Measurements from ENCODE around the gene RAB44. TPM values are rescaled to one million over a fixed set of nuclear protein-coding genes. Genes with fewer than 3 reads are reported as not detected.

Gene RAB44
- total RNA-seq, 4 donors from 2014 or later = 0.14 to 1.1 (median 0.46) TPM

GRCh38 chr6:36756786-36757185 is 59.2 kb downstream of the RAB44 start:
- no peak overlapping the region for H3K4me3 ChIP-seq
- no peaks in the 10 kb centered on the region for H3K27me3 ChIP-seq
- no peaks in the 10 kb centered on the region for H3K9me3 ChIP-seq
- peaks cover 18 to 78% (median 41%) of the 10 kb centered on the region in 4 donors for H3K4me1 ChIP-seq
- peak overlapping the region; percentile 43 to 79 (median 60) for H3K27ac ChIP-seq
- DNase-seq = no peak
- H3K36me3 ChIP-seq = no peaks in the 10 kb centered on the region
- in situ Hi-C loops (cut with MboI; ENCODE audit: low pct_ligation_motif_present in 1 of 4, low pct_unique_long_range_greater_than_20kb in 1 of 4, low sequenced_read_pairs in 3 of 4) = loop anchor here (10.0 to 25.0 kb wide), 5 partner anchors 132 to 456 kb away; partner anchors contain the start of gene FGD2 (in 1 of the 4)
- 54 to 75% methylated on average over 5 to 8 of the region's 8 CpGs for WGBS, 2 donors (ENCODE audit: low coverage in 1 of 2)
- intact Hi-C loops (cut with DNase I; ENCODE audit: low total_unique reads) = loop anchor here (5.0 to 10.0 kb wide), 2 partner anchors 72 to 139 kb away; no protein-coding TSS in a partner anchor
- TF ChIP-seq POLR2A (IDR thresholded peaks at IDR 0.05) = no peak
- TF ChIP-seq EP300 (IDR thresholded peaks at IDR 0.05; ENCODE audit: low read depth) = no peak
- no peak for TF ChIP-seq POLR2AphosphoS5 (IDR thresholded peaks at IDR 0.05)
- TF ChIP-seq CTCF (IDR thresholded peaks at IDR 0.05) = no peak

- in situ Hi-C loops (cut with MboI; ENCODE audit: low pct_ligation_motif_present in 1 of 4, low pct_unique_long_range_greater_than_20kb in 1 of 4, low sequenced_read_pairs in 3 of 4) (loop anchor here (10.0 to 25.0 kb wide), 5 partner anchors 132 to 455 kb away; partner anchors contain the start of gene FGD2 (in 1 of the 4)), intact Hi-C loops (cut with DNase I; ENCODE audit: low total_unique reads) (loop anchor here (5.0 to 10.0 kb wide), 2 partner anchors 72 to 140 kb away; no protein-coding TSS in a partner anchor)
- peak; percentile 58 for DNase-seq
- no peaks in the 10 kb centered on the region for H3K9me3 ChIP-seq
- TF ChIP-seq POLR2AphosphoS5 (IDR thresholded peaks at IDR 0.05) (no peak), EP300 (IDR thresholded peaks at IDR 0.05; ENCODE audit: low read depth) (no peak), CTCF (IDR thresholded peaks at IDR 0.05) (no peak), POLR2A (IDR thresholded peaks at IDR 0.05) (no peak)
- H3K27me3 ChIP-seq = no peaks in the 10 kb centered on the region
- peak overlapping the region; percentile 43 to 79 (median 60) for H3K27ac ChIP-seq
- no peaks in the 10 kb centered on the region for H3K36me3 ChIP-seq
- H3K4me1 ChIP-seq = peaks cover 14 to 74% (median 36%) of the 10 kb centered on the region in 4 donors
- H3K4me3 ChIP-seq = no peak overlapping the region
- 61% methylated on average over 4 of the region's 4 CpGs; no CpG with 5 or more reads in 1 of the 2 donors for WGBS, 2 donors (ENCODE audit: low coverage in 1 of 2)
Observed at GRCh38 chr6:36757206-36757605, 59.6 kb downstream of the RAB44 start.

GRCh38 chr6:36757943-36758508 is 60.4 kb downstream of the RAB44 start:
- in situ Hi-C loops (cut with MboI; ENCODE audit: low pct_ligation_motif_present in 1 of 4, low pct_unique_long_range_greater_than_20kb in 1 of 4, low sequenced_read_pairs in 3 of 4) = loop anchor here (10.0 to 25.0 kb wide), 5 partner anchors 133 to 454 kb away; partner anchors contain the start of gene FGD2 (in 1 of the 4)
- no peaks in the 10 kb centered on the region for H3K9me3 ChIP-seq
- no peak for TF ChIP-seq CTCF (IDR thresholded peaks at IDR 0.05)
- TF ChIP-seq POLR2A (IDR thresholded peaks at IDR 0.05) = no peak
- TF ChIP-seq EP300 (IDR thresholded peaks at IDR 0.05; ENCODE audit: low read depth) = no peak
- TF ChIP-seq POLR2AphosphoS5 (IDR thresholded peaks at IDR 0.05) = no peak
- H3K27ac ChIP-seq = peak overlapping the region; percentile 43 to 79 (median 60)
- no peaks in the 10 kb centered on the region for H3K36me3 ChIP-seq
- WGBS, 2 donors (ENCODE audit: low coverage in 1 of 2) = 78 to 97% methylated on average over 4 to 6 of the region's 6 CpGs
- H3K4me1 ChIP-seq = peaks cover 6 to 66% (median 28%) of the 10 kb centered on the region in 4 donors
- intact Hi-C loops (cut with DNase I; ENCODE audit: low total_unique reads) = loop anchor here (5.0 to 10.0 kb wide), 2 partner anchors 73 to 141 kb away; no protein-coding TSS in a partner anchor
- H3K27me3 ChIP-seq = no peaks in the 10 kb centered on the region
- DNase-seq = no peak
- no peak overlapping the region for H3K4me3 ChIP-seq

GRCh38 chr6:36758516-36759147 is 61.0 kb downstream of the RAB44 start:
- Histone ChIP-seq H3K27me3 (no peaks in the 10 kb centered on the region), H3K4me3 (no peak overlapping the region), H3K36me3 (no peaks in the 10 kb centered on the region), H3K27ac (peak overlapping the region; percentile 22 to 63 (median 31)), H3K9me3 (no peaks in the 10 kb centered on the region), H3K4me1 (peaks cover 6 to 59% (median 23%) of the 10 kb centered on the region in 4 donors)
- WGBS, 2 donors (ENCODE audit: low coverage in 1 of 2) = 49% methylated on average over 15 of the region's 15 CpGs; no CpG with 5 or more reads in 1 of the 2 donors
- TF ChIP-seq CTCF (IDR thresholded peaks at IDR 0.05) (no peak), EP300 (IDR thresholded peaks at IDR 0.05; ENCODE audit: low read depth) (no peak), POLR2A (IDR thresholded peaks at IDR 0.05) (no peak), POLR2AphosphoS5 (IDR thresholded peaks at IDR 0.05) (no peak)
- intact Hi-C loops (cut with DNase I; ENCODE audit: low total_unique reads) = loop anchor here (5.0 to 10.0 kb wide), 2 partner anchors 74 to 141 kb away; no protein-coding TSS in a partner anchor
- in situ Hi-C loops (cut with MboI; ENCODE audit: low pct_ligation_motif_present in 1 of 4, low pct_unique_long_range_greater_than_20kb in 1 of 4, low sequenced_read_pairs in 3 of 4) = loop anchor here (10.0 to 25.0 kb wide), 5 partner anchors 134 to 454 kb away; partner anchors contain the start of gene FGD2 (in 1 of the 4)
- DNase-seq = peak; percentile 76
